Measurements from ENCODE around the gene ST7L.
A peak's percentile ranks its signal among the peaks of the same experiment; 100 is the strongest.

The ST7L gene

GRCh38 chr1:112557385-112557784 is 61.6 kb downstream of the ST7L start:
- no peak for TF ChIP-seq CTCF (IDR thresholded peaks at IDR 0.05; ENCODE audit: low read depth, low read length)
- in situ Hi-C loops (cut with HindIII; ENCODE audit: low sequenced_read_pairs), result no loop called here
- DNase-seq (ENCODE audit: low read depth, low spot score), result peak; percentile 13
- H3K4me3 ChIP-seq (ENCODE audit: low read depth, low read length), result no peak overlapping the region

- DNase-seq (ENCODE audit: low read depth, low spot score), result no peak
- in situ Hi-C loops (cut with HindIII; ENCODE audit: low sequenced_read_pairs), result no loop called here
- no peak overlapping the region for H3K4me3 ChIP-seq (ENCODE audit: low read depth, low read length)
- TF ChIP-seq CTCF (IDR thresholded peaks at IDR 0.05; ENCODE audit: low read depth, low read length), result no peak
Measured at GRCh38 chr1:112554411-112554810, 64.5 kb downstream of the ST7L start.

GRCh38 chr1:112549590-112549989 is 69.4 kb downstream of the ST7L start:
- no peak overlapping the region for H3K4me3 ChIP-seq (ENCODE audit: low read depth, low read length)
- TF ChIP-seq CTCF (IDR thresholded peaks at IDR 0.05; ENCODE audit: low read depth, low read length), result no peak
- no peak for DNase-seq (ENCODE audit: low read depth, low spot score)
- in situ Hi-C loops (cut with HindIII; ENCODE audit: low sequenced_read_pairs), result no loop called here

GRCh38 chr1:112548547-112548946 is 70.4 kb downstream of the ST7L start:
- H3K4me3 ChIP-seq (ENCODE audit: low read depth, low read length), result no peak overlapping the region
- DNase-seq (ENCODE audit: low read depth, low spot score), result no peak
- in situ Hi-C loops (cut with HindIII; ENCODE audit: low sequenced_read_pairs), result no loop called here
- TF ChIP-seq CTCF (IDR thresholded peaks at IDR 0.05; ENCODE audit: low read depth, low read length), result no peak

- no peak for TF ChIP-seq CTCF (IDR thresholded peaks at IDR 0.05; ENCODE audit: low read depth, low read length)
- no peak for DNase-seq (ENCODE audit: low read depth, low spot score)
- no peak overlapping the region for H3K4me3 ChIP-seq (ENCODE audit: low read depth, low read length)
- in situ Hi-C loops (cut with HindIII; ENCODE audit: low sequenced_read_pairs), result no loop called here
Measured at GRCh38 chr1:112546076-112546475, 72.9 kb downstream of the ST7L start.

- no peak overlapping the region for H3K4me3 ChIP-seq (ENCODE audit: low read depth, low read length)
- TF ChIP-seq CTCF (IDR thresholded peaks at IDR 0.05; ENCODE audit: low read depth, low read length), result no peak
- DNase-seq (ENCODE audit: low read depth, low spot score), result peak; percentile 50
- in situ Hi-C loops (cut with HindIII; ENCODE audit: low sequenced_read_pairs), result no loop called here
Measured at GRCh38 chr1:112544751-112545150, 74.2 kb downstream of the ST7L start.
